ENCODE results near the gene GNAT2. TPM values are rescaled to one million over a fixed set of nuclear protein-coding genes. Genes with fewer than 3 reads are reported as not detected.
A peak's percentile ranks its signal among the peaks of the same experiment; 100 is the strongest.

Gene GNAT2
- total RNA-seq, 2 experiments from 2014 or later, result not detected

DNA sequence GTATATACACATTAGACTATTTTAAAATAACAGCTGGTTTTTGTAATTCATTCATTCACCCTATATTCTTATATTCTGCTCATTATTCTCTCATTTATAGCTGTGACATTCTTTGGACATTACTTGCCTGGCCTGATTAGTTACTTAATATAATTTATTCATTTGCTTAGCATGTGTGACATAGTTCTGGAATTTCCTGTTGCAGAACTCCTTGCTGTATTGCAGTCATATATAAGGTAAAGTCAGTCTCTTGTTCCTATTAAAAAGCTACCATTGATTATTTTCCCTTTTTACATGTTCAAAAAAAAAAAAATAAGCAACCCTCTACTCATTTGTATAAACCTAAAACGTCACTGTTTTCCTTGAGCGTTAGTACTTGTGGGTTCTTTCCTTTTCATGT lies 23.9 kb downstream of the GNAT2 start:
- H3K27ac Mint-ChIP-seq, result no peak overlapping the region
- Histone ChIP-seq H3K27me3 (ENCODE audit: control insufficient read depth in 1 of 2, insufficient read depth in 2 of 2, low read length in 2 of 2) (no peaks in the 10 kb centered on the region), H3K9me3 (ENCODE audit: control insufficient read depth in 1 of 2, insufficient read depth in 1 of 2, low read length in 2 of 2) (no peaks in the 10 kb centered on the region), H3K36me3 (ENCODE audit: insufficient read depth, low read length) (peaks cover 36% of the 10 kb centered on the region), H3K27ac (ENCODE audit: low read depth in 1 of 2, low read length in 2 of 2) (no peak overlapping the region), H3K4me3 (ENCODE audit: low read length) (no peak overlapping the region), H3K4me1 (ENCODE audit: insufficient read depth, low read length) (no peaks in the 10 kb centered on the region)
- intact Hi-C loops (cut with DNase I, micrococcal nuclease), result no loop called here
- DNase-seq (no peak), ATAC-seq (ENCODE audit: poor library complexity) (no peak)
- ChIA-PET POLR2A (no interaction called here), CTCF (interaction anchor here (1.6 to 2.3 kb wide), 2 partner anchors 20 to 45 kb away, joined by 4 to 6 read pairs; no protein-coding TSS in a partner anchor)
- peaks cover 63% of the 10 kb centered on the region for H3K36me3 Mint-ChIP-seq (ENCODE audit: low read depth)
- no peaks in the 10 kb centered on the region for H3K27me3 Mint-ChIP-seq
- no peak for TF ChIP-seq CTCF (IDR thresholded peaks at IDR 0.05)
- H3K4me3 Mint-ChIP-seq, result no peak overlapping the region
- H3K4me1 Mint-ChIP-seq (ENCODE audit: low read depth), result no peaks in the 10 kb centered on the region
- no peaks in the 10 kb centered on the region for H3K9me3 Mint-ChIP-seq

DNA sequence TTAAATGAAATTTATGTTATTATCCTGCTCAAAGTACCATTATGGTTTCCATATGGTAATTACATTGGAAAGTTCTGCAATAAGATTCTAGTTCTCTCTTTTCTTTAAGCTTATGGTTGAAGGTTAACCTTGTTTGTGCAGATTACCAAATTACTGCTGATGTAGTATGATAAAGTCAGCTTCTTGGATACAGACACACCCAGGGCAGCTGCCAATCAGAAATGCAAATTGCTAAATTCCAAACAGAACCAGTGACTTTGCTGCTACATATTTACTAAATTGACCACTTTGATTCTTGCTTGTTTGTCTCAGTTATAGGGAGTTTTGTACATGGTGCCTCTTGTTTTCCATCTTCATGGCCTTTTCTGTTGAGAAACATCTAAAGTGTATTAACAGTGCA lies 26.5 kb downstream of the GNAT2 start:
- Mint-ChIP-seq H3K27ac (no peak overlapping the region), H3K27me3 (no peaks in the 10 kb centered on the region), H3K9me3 (no peaks in the 10 kb centered on the region), H3K36me3 (ENCODE audit: low read depth) (peaks cover 80% of the 10 kb centered on the region), H3K4me3 (no peak overlapping the region), H3K4me1 (ENCODE audit: low read depth) (no peaks in the 10 kb centered on the region)
- intact Hi-C loops (cut with DNase I, micrococcal nuclease), result loop anchor here in 1 of 2 experiments (5.0 kb wide), 1 partner anchor 39 kb away; no protein-coding TSS in a partner anchor
- H3K27ac ChIP-seq (ENCODE audit: low read depth in 1 of 2, low read length in 2 of 2), result no peak overlapping the region
- ChIA-PET POLR2A (no interaction called here), CTCF (interaction anchor here (0.6 to 0.9 kb wide), 2 partner anchors 16 to 47 kb away, joined by 3 to 5 read pairs; no protein-coding TSS in a partner anchor)
- no peaks in the 10 kb centered on the region for H3K4me1 ChIP-seq (ENCODE audit: insufficient read depth, low read length)
- H3K36me3 ChIP-seq (ENCODE audit: insufficient read depth, low read length), result peaks cover 53% of the 10 kb centered on the region
- DNase-seq (no peak), ATAC-seq (ENCODE audit: poor library complexity) (no peak)
- no peak for TF ChIP-seq CTCF (IDR thresholded peaks at IDR 0.05)
- no peak overlapping the region for H3K4me3 ChIP-seq (ENCODE audit: low read length)
- H3K27me3 ChIP-seq (ENCODE audit: control insufficient read depth in 1 of 2, insufficient read depth in 2 of 2, low read length in 2 of 2), result no peaks in the 10 kb centered on the region
- H3K9me3 ChIP-seq (ENCODE audit: control insufficient read depth in 1 of 2, insufficient read depth in 1 of 2, low read length in 2 of 2), result no peaks in the 10 kb centered on the region

DNA sequence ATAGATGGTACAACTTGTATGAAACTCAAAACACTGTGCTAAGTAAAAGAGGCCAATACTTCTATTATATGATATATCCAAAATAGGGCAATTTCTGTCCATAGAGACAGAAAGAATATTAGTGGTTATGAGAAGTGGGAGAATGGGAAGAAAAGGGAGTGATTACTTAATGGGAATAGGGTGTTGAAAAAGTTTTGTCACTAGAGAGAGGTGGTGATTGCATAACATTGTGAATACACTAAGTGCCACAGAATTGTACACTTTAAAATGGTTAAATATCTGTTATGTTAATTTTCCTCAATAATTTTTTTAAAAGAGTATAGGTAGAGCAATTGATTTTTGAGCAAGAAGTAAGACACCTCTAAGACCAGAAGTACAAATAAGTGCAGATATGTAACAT lies 29.7 kb downstream of the GNAT2 start:
- no peaks in the 10 kb centered on the region for H3K4me1 ChIP-seq (ENCODE audit: insufficient read depth, low read length)
- no peak overlapping the region for H3K4me3 ChIP-seq (ENCODE audit: low read length)
- H3K9me3 Mint-ChIP-seq, result no peaks in the 10 kb centered on the region
- H3K4me1 Mint-ChIP-seq (ENCODE audit: low read depth), result no peaks in the 10 kb centered on the region
- no peak for ATAC-seq (ENCODE audit: poor library complexity)
- no peaks in the 10 kb centered on the region for H3K9me3 ChIP-seq (ENCODE audit: control insufficient read depth in 1 of 2, insufficient read depth in 1 of 2, low read length in 2 of 2)
- H3K27me3 ChIP-seq (ENCODE audit: control insufficient read depth in 1 of 2, insufficient read depth in 2 of 2, low read length in 2 of 2), result no peaks in the 10 kb centered on the region
- H3K27ac Mint-ChIP-seq, result peak overlapping the region; percentile 34
- no peak overlapping the region for H3K27ac ChIP-seq (ENCODE audit: low read depth in 1 of 2, low read length in 2 of 2)
- DNase-seq, result no peak
- POLR2A ChIA-PET, result no interaction called here
- TF ChIP-seq CTCF (IDR thresholded peaks at IDR 0.05), result no peak
- no peaks in the 10 kb centered on the region for H3K27me3 Mint-ChIP-seq
- CTCF ChIA-PET, result no interaction called here
- H3K36me3 ChIP-seq (ENCODE audit: insufficient read depth, low read length), result peaks cover 78% of the 10 kb centered on the region
- no peak overlapping the region for H3K4me3 Mint-ChIP-seq
- intact Hi-C loops (cut with DNase I, micrococcal nuclease), result loop anchor here in 1 of 2 experiments (5.0 kb wide), 1 partner anchor 43 kb away; no protein-coding TSS in a partner anchor
- H3K36me3 Mint-ChIP-seq (ENCODE audit: low read depth), result peaks cover 93% of the 10 kb centered on the region
